NCI-H146 (cell line): ENCODE measurements around the gene SLC5A10.
"Not testable (repeated sequence)": the region's sequence is repeated elsewhere in the genome, so short reads cannot be mapped to it uniquely, and the experiment has no call there.

ENCODE experiments used
- DNase-seq: peaks from one replicate; lab custom pipeline; 2025; lab: John Stamatoyannopoulos, UW

The SLC5A10 gene

DNA sequence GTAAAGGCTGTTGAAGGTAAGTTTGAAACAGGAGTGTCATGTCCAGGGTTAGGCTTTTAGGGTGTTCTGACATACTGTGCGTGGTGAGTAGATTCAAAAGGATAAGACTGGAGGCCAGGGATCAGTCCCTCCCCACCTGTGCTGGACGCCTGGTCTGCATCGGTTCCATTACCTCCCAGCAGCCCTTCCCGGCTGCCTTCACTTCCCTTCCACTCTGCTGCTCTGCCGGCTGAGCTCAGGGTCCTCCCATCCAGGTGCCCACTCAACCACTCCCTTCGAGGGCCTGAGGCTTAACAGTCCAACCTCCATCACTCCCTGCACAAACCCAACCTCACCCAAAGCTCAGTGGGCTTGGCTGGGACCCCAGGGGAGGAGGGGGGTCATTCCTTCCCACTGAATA, 4.1 kb upstream of the SLC5A10 start:
- DNase-seq = no peak

DNA sequence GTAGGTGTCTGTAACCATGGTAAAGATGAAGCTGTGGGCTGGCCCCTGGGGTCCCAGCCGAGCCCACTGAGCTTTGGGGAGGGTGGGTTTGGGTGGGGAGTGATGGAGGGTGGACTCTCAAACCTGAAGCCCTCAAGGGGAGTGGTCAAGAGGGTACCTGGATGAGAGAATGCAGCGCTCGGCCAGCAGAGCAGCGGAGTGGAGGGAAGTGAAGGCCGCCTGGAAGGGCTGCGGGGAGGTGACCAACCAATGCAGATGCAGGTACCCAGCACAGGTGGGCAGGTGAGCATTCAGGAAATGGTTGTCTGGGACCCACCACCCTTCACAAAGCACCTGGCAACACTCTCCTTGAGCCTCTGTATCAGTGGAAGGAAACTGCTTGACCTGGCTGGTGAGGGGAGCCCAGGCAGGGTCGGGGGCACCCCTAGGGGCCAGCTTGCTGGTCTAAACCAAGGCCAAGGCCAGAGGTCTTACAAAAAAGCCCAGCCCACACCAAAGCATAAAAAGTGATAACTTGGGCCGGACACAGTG, 3.4 kb upstream of the SLC5A10 start:
- no peak for DNase-seq

DNA sequence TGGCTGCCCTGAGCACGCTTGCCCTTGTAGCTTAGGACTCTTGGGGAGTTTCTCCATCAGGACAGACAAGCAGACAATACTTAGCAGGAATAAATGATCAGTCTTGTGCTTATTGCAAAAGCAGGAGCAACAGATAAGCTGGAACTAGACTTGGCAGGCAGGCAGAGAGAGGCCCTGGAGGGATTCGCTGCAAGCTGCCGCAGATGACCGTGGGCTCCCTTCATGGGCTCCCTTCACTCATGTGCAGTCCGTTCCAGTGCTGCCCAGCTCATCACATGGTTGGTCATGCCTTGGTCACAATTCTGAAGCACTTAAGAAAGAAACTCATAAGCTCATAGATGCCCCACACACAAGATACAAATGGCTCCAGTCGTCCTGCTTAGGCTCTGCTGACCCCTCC, 2.4 kb upstream of the SLC5A10 start:
- DNase-seq = no peak

DNA sequence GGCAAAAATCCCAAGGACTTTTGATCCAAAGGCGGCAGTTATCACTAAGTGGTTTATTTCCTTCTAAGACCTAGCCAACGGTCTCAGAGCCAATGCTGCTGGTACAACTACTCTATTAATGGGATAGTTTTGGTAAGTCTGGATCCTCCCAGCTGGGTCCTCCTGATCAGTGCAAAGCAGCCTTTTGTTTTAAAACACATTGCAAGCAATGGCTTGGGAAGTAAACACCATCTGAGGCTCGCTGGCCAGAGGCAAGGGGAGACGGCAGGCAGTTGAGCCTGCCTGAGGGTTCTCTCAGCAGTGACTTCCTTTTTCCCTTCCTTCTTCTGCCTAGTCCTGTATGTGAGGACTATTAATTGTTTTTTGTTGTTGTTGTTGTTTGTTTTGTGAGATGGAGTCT, 1.6 kb upstream of the SLC5A10 start:
- no peak for DNase-seq

DNA sequence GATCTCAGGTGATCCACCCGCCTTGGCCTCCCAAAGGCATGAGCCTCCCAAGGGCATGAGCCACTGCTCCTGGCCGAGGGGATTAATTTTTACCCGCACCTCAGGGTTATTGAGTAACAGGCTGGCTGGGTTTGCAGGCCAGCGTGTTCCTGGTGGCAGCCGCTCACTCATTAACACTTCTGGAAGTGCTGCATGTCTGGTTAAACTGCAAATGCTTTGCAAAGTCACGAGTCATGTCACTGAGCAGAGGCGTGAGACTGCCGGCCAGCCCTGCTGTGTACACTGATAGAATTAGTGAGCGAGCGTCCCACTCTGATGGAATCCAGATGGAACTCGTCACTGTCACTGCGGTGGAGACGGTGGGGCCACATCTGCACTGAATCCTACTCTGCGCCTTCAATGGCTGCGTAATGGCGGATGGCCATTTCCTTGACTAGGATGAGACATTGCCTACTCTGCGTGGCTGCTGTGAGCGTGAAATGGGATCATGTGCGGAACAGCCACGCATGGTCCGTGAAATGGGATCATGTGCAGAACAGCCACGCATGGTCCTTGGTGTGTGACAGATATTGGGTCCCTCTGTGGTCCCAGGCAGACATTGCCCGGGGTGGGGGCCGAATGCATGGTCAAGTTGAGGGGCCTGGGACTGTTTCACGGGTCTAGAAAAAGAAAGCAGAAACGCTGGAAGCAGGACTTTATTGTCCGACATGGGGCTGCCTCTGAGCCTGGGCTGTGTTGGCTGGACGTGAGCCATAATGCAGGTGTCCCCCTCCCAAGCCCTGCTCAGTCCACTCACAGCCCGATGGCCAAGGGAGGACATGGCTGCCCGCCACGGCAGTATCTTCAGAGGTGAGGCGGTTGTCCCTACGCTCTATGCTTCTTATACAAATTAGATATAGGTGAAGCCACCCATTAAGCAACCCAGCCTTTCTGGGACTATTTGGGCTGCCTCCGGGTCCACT, 740 bp upstream of the SLC5A10 start:
- no peak for DNase-seq

DNA sequence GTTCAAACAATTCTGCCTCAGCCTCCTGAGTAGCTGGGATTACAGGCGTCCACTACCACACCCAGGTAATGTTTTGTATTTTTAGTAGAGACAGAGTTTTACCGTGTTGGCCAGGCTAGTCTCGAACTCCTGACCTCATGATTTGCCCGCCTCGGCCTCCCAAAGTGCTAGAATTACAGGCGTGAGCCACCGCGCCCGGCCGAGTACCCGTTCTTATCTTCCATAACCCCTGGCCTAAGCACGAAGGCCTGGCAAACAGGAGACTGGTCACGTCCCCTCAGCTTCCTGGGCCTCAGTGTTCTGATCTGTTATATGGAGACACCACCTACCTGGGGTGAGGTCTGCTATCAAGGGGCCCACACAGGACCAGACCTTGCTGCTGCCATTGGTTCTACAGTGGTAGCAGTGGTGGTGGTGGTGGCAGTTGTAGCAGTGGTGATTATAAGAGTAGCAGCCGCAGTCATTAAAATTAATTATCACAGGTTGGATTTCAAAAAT, 1.3 kb downstream of the SLC5A10 start:
- DNase-seq = no peak

DNA sequence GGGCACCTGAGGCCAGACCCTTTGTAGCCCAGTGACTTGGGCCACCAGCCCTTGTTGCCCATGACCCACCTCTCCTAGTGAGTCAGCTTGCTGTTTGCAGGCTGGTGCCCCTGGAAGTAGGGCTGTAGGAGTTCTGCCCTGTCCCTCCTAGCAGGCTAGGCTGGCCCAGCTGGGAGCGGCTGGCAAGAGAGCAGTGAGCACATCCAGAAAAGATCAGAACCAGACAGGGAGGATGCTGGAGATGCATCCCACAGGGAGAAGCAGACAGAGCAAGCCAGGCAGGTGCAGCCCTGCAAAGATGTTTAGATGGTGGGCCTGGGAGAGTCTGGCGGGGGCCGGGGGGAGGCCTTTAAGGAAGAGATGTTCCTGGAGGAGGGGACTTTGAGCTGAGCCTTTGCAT, 2.4 kb downstream of the SLC5A10 start:
- no peak for DNase-seq

DNA sequence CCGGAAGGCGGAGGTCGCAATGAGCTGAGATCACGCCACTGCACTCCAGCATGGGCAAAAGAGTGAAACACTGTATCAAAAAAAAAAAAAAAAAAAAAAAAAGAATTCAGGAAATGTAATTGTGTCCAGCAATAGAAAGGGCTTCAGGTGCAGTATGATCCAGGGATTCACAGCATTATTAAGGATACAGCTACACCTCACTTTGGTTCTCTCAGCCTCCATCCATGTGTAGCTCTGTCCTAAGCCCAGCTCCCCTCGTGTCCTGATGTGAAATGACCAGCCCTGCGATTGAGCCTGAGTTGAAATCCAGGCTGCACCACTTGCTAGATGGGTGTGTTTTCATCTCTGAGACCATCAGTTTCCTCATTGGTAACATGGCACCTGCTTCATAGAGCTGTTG, 3.0 kb downstream of the SLC5A10 start:
- no peak for DNase-seq

DNA sequence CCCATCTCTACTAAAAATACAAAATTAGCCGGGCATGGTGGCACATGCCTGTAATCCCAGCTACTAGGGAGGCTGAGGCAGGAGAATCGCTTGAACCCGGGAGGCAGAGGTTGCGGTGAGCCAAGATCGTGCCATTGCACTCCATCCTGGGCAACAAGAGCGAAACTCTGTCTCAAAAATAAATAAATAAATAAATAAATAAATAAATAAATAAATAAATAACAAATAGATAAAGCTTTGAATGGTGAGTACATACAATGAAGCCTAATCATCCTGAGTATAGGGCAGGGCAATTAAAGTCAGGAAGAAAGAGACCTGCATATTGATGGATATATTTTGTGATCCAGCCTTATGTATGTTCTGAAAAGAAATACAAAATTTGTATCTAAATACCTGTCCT, 4.1 kb downstream of the SLC5A10 start:
- DNase-seq = not testable (repeated sequence)

DNA sequence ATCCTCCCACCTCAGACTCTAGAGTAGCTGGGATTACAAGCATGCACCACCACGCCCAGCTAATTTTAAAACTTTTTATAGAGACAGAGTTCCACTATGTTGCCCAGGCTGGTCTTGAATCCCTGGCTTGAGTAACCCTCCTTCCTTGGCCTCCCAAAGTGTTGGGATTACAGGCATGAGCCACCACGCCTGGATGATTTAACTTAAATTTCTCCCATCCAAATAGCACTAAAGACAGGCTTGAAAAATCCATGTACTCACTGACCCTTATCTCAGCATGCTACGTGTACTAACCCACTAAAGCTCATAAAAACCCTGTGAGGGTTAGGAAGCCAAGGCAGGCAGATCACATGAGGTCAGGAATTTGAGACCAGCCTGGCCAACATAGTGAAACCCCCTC, 4.6 kb downstream of the SLC5A10 start:
- DNase-seq = no peak

DNA sequence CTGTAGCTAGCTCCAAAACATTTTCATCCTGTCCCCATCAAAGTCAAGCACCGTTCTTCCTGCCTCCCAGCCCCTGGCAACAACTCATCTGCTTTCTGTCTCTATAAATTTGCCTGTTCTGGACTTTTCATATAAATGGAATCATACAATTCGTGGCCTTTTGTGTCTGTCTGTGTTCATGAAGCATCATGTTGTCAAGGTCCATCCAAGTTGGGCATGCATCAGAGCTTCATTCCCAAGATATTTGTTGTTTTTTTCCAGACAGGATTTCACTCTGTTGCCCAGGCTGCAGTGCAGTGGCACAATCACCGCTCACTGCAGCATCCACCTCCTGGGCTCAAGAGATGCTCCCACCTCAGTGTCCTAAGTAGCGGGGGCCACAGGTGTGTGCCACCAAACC, 5.9 kb downstream of the SLC5A10 start:
- no peak for DNase-seq

DNA sequence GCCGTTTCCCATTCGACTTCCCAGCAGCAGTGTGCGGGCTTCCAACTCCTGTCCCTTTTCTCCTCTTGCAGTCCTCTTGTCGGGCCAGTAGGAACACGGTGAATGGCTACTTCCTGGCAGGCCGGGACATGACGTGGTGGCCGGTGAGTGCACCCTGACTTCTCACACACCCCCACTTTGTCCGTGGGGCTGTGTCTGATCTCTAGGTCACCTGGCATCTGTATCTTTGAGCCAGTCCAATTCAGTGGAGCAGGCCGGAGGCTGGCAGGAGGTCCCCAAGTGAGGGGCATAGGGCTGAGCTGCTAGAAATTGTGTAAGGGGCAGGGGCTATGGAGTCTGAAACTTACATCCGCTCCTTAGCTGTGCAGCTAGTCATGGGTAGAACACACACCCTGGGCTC, 6.6 kb downstream of the SLC5A10 start:
- DNase-seq = no peak

DNA sequence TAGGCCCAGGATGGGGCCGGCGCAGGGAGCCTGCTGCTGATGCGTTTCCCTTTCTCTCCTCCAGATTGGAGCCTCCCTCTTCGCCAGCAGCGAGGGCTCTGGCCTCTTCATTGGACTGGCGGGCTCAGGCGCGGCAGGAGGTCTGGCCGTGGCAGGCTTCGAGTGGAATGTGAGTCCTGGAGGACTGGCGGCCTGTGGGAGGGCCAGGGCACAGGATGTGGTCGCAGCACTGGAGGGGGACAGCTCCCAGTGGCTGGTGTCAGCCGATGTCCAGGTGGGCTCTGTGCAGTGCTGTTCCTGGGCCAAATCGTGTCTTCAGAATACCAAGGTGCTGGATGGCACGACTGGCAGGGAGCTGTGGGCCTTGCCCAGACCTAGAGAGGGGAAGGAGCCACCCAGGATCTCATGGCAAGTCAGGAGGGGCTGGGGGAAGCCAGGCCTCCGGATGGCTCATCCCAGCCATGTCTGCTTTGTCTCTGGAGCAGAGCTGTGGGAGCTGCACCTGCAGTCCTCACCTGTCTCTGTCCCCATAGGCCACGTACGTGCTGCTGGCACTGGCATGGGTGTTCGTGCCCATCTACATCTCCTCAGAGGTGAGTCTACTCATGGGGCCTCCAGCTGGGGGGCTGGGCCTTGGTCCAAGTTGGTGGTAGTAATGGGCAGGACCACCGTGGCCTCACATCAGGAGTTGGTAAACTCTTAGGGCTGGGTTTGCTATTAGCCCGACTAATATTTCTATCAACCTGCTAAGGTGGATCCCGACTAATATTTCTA, 7.3 kb downstream of the SLC5A10 start:
- no peak for DNase-seq

DNA sequence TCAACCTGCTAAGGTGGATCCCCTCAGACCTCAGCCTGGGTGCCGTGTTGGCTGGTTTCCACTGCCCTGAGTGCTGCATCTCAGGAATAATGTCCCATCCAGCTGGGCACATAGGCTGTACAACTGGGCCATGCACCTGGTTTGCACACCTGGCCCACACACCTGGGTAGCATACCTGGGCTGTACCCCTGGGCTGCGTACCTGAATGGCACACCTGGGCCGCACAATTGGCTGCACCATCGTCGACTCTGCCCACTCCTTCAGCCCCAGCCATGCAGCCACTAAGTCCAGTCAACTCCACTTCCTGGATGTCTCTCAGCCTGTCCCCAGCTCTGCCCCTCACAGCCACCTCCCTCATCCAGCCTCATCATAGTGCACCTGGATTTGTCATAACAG, 7.9 kb downstream of the SLC5A10 start:
- no peak for DNase-seq

DNA sequence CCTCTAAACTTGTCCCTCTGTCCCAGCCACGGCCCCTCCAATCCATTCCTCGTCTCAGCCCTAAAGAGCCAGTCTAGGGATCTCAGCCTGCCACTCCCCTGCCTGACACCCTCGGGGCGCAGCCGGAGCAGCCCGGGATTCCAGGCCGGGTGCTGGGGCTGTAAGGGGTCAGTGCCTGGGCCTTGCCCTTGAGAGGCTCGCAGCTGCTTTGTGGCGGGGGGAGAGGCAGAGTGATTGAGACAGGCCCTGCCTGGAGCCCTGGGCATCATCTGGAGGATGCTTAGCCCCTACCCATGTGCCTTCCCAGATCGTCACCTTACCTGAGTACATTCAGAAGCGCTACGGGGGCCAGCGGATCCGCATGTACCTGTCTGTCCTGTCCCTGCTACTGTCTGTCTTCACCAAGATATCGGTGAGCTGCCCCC, 8.3 kb downstream of the SLC5A10 start:
- DNase-seq = no peak

DNA sequence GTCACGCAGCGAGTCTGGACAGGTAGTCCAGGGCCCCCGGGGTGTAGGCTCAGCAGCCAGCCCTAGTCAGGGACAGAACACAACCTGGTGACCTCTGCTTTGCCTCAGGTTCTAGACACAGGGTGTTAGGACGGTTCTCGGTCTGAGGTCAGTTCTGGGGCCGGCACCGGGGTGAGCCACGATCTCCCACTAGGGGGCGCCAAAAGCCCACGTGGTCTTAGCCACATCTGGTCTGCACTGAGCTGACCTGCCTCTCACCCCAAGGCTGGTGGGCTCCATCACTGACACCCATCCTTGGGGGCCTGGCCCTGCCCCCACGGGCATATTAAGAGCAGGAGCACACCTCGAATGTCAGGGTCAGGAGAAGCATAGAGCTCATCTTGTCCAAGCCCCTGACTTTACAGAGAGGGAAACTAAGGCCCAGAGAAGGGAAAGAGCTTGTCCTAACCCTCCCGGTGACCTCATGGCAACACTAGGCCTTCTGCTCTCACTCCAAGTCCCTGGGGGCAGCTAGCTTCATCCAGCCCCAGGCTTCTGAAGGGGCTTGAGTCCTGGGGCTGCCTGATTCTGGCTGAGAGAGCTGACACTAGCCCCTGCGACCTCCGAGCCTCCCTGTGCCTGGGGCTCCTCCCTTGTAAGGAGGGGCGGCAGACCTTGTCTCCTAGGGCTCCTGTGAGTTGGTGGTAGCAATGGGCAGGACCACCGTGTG, 9.0 kb downstream of the SLC5A10 start:
- DNase-seq = peak; percentile 56

DNA sequence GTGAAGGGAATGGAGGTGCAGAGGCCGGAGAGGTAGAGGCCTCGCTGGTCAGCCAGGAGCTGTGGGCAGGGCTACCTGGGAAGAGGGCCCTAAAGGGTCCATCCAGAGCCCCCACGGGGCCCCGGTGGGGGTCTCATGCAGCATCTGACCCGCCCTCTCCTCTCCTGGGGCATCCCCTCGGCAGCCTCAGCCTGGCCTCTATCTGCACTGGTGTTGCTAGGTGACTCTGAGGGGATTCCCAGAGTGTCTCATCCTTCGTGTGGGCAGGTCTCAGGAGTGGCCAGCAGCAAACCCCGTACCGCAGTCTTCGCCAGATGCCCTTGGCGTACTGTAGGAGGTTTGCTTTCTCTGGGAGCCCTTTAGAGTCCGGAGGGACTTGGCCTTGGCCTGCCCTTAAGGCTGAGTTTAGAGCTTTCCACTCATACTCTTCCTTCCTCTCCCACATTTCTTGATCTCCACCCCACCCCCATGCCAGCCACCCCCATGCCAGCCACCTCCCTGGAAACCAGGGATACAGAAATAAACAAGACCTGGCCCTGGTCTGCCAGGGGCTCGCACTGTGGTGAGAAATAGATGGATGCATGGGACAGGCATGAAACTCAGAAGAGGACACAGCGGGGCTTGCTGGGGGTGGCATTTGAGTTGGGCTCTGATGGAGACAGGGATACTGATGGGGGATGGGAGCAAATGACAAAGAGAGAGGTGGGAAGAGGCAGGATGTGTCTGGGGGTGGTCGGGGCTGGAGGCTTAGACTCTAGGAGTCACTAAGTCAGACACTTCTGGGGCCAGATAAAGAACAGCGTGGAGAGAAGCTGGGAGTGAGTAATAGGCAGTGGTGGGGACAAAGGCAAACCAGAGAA, 9.9 kb downstream of the SLC5A10 start:
- DNase-seq = no peak

DNA sequence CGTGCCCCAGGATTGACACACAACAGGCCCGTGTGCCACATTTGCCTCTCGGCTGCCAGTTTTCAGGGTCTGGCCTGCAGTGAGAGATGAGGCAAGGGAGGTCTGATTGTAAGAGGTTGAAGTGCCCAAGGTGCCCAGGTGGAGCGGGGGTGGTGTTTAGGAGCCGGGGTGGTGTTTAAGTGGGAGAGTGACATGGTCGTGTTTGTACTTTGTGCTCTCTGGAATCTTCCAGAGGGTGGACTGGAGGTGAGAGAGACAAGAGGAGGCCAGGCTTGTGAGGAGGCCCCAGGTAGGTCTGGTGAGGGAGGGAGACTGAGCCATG, 10.5 kb downstream of the SLC5A10 start:
- no peak for DNase-seq

DNA sequence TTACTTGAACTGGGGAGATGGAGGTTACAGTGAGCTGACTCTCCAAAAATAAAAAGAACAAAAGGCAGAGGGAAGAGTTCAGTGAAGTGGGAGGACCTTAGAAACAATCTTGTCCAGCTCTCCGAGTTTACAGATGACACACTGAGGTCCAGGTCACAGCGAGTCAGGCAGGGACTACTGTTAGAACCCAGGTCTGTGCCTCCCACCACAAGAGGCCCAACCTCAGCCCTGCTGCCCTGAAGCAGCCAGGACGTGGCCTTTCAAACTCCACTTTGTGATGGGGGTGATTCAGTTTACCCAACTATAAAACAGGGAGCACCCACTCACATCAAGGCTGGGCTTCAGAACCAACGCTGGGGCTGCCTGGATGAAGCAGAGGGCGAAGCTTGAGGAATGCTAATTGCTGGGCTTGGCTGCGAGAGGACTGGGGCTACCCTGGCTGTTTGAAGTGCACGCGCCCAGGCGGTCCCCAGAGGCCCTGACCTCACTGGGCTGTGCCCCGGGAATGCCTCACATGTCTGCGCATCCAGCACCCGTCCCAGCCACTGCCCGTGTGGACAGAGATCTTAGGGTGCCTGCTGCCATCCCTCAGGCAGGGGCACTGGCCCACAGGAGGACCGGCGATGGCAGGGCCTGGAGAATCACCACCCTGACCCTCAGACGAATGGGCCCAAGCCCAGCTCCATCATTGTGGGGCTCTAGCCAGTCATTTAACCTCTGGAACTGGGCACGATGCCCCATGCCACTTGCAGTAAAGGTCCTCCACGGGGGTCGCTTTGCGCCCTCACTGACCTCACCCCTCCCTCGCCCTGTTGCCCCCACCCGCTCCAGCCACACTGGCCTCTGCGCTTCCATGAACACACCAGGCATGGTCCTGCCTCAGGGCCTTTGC, 11.4 kb downstream of the SLC5A10 start:
- no peak for DNase-seq

DNA sequence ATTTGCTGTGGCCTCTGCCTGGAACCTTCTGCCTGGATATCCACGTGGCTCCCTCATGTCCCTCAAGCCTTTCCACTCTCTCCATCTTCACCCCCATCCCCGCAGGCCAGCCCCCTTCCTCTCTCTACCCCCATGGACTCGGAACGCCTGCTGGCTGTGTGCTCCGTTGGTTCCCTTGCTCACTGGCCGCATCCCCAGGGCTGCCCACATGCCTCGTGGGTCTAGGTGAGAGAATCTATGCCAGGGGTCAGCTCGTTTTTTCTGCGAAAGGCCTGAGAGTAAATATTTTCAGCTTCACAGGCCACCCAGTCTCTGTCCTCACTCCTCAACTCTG, 12.0 kb downstream of the SLC5A10 start:
- DNase-seq = no peak
